ENCODE measurements around the gene DMXL2.

GRCh38 chr15:51398626-51399025, 223.9 kb downstream of the DMXL2 start:
- TF ChIP-seq EZH2phosphoT487 (IDR thresholded peaks at IDR 0.05; ENCODE audit: insufficient read depth, low read depth), result no peak
- TF ChIP-seq EZH2 (IDR thresholded peaks at IDR 0.05; ENCODE audit: insufficient read depth, poor library complexity, severe bottlenecking), result no peak
